GM19351 (cell line): ENCODE results near the gene FRMD4A.

Experiments
- ATAC-seq: cut with Tn5 transposase; IDR thresholded peaks from one replicate; pipeline ENCODE4 v1.9.1; 2021; ENCODE audit warnings: mild to moderate bottlenecking, moderate library complexity; ENCODE audit not compliant: unreplicated experiment

FRMD4A gene

DNA sequence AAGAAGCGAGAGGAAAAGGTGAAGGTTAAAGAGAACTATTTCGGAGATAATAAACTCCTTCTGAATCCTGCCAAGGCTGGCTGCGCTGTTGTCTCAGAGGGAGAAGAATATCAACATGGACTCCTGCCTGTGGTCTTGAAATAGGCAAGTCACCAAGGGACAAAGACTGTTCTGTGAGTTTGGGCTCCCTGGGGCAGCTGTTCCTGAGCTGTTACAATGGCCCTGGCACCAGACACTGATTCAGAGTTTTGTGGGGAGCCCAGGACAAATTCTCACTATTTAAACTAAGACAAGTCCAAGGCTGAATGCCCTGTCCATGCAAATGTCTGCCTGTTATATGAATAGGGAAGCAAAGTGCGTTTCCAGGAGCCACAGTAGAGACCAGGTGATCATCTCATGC, 662.6 kb downstream of the FRMD4A start:
- ATAC-seq: no peak

DNA sequence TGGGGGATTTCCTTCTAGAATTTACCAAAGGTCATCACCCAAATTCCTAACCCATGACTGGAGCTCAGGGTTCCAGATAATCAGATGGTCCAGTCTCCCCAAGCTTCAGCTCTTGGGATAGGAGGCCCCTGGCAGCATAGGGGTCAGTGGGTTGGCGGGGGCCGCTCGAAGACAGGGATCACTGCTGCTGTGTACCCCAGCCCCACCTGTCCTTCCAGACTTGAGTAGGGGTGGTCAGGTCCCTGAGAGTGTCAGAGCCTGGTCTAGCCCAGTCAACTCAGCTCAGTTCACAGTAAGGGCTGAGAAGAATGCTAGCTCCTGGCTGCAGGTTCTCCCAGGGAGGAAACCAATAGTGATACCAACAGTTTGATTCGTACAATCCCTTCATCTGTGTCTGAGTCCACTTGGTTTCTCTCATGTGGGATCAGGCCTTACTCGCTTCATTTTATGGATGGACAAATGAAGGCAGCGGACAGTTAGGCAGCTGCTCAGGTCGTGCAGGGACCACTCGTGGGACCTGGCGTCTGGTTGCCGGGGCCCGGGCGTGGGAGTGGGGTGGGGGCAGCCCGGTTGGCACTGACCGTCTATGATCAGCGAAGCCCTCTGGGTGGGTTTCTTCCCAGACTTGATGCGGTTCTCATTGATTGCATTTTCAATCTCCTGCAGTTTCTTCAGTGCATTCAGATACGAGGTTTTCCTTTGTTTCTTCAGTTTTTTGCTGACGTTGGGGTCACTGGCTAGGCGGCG, 665.0 kb downstream of the FRMD4A start:
- no peak for ATAC-seq

DNA sequence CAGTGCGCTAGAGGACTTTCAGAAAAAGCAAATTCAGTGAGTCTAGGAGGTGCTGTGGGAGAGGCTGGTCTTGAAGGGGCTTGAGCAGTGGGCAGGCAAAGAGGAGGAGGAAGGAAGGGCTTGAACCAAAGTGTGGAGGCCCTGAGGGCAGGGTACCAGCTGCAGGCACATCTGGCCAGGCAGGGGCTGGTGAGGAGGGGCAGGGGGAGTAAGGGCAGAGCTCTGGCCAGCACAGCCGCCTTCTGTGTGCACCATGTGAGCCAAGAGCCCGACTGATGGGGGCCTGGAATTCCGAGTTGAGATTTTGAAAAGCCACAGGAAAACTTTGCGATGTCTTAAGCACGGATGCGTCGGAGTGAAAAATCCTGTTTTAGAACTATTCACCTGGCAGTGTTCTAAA, 669.5 kb downstream of the FRMD4A start:
- ATAC-seq: no peak

DNA sequence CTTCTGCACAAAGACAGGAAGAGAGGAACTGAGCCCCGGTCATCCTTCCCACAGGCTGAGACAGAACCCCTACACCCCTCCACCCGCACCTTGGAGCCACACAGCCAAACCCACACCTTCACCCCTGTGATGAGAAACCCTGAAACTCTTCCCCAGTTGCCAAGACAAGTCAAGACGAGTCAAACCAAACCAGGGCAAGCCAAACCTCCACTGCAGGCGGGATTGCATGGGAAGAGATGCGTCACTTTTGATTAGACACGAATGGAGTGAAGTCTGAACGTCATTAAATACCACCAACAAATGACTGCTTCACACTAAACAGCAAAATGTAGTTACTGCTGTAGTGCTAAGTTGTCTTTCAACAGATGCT, 670.2 kb downstream of the FRMD4A start:
- no peak for ATAC-seq

DNA sequence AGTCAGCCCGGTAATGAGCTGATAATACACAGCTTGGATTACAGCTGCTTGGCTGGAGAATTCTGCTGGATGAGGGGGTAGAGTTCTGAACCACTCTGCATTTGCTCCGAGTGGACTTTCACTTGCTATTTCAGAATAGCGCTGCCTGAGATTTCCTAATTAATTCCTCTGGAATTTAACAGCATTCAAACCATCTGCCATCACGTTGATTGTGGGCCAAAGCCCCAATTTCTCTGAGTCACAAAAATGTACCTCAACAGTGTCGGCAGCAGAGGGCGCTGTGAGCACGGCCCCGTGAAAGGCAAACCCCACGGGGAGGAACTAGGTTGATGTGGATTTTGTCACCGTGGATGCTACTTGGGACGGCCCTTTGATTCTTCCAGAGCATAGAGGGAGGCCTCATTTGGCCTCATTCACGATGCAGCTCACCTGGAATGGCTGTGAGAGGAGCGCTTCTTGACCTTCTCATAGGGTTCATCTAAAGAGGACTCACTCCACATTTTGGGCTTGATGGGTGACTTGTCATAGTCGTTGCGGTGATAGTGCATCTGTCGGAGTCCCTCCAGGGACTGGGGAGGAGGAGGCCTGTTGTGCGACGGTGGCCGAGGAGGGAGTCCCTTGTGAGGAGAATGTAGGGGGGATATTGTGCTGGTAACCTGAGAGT, 670.7 kb downstream of the FRMD4A start:
- no peak for ATAC-seq

DNA sequence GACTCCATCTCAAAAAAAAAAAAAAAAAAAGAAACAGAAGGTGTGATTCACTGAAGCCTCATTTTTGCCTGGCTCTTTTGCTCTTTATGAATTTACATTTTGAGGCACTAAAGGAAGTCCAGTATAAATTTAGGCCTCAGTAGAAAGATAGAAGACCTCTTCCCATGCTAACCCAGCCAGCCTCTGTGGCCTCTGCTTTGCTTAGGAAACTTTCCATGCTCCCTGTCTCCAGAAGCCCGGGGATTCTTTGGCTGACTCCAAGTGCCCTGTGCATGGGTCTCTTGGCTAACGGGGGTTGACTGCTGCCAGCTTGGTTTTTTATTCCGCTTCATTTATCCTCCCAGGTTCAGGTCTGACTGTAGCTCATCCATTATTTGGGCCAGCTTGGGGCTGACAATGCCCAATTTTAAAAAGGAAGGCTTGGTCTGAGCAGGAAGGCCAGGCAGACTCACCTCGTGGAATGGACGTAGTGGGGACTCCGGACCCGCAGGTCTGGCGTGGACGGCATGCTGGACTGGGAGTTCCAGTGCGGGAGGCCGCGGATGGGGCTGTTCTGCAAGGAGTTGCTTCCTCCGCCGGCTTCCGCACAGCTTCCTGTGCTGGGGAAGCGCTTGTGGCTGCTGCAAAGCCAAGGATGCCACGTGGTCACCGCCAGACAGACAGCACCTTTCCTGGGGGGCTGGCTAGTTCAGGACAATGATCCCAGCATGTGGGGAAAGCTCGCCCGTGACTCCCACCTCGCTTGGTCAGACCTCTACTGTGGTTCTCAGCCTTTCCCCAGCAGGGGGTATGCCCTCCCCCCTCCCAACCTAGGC, 671.6 kb downstream of the FRMD4A start:
- no peak for ATAC-seq

DNA sequence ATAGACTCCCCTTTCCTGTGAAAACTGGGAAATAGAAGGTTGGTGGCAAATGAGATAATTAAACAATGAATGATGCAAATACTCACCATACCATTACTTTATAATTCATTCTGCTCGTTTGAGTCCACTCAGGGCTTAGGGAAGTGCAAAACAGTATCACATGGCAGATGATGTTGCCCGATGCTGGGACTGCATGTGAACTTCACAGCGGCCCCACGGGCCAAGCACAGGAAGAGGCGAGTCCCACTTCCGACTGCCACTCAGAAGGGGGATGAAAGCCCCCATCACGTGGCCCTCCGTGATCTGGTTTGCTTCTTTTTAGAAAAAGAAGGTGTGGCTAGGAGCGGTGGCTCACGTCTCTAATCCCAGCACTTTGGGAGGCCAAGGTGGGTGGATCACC, 672.5 kb downstream of the FRMD4A start:
- ATAC-seq: no peak

DNA sequence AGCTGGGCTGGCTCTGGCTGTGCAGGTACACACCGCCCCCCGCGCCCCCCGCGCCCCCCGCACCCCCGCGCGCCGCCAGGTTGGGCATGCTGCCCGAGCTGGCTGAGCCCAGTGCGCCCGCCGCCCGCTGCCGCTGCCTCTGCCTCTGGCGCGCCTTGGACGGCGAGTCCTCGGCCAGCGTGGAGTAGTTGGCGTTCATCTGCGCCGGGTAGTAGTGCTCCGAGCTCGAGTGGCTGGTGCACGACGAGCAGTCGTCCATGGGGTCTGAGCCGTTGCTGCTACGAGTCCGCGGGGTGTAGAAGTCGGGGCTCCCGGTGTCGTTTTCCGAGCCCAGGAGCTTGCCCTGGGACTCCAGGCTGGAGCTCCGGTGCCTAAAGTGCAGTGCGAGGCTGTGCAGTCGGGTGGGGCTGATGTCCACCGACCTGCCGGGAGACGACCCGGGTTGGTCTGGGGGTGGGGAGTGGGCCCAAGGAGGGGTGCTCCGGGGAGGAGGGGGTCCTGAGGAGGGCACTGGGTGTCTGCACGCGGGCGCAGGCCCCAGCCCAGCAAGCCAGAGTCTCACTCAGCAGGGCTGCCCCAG, 673.5 kb downstream of the FRMD4A start:
- ATAC-seq: no peak

DNA sequence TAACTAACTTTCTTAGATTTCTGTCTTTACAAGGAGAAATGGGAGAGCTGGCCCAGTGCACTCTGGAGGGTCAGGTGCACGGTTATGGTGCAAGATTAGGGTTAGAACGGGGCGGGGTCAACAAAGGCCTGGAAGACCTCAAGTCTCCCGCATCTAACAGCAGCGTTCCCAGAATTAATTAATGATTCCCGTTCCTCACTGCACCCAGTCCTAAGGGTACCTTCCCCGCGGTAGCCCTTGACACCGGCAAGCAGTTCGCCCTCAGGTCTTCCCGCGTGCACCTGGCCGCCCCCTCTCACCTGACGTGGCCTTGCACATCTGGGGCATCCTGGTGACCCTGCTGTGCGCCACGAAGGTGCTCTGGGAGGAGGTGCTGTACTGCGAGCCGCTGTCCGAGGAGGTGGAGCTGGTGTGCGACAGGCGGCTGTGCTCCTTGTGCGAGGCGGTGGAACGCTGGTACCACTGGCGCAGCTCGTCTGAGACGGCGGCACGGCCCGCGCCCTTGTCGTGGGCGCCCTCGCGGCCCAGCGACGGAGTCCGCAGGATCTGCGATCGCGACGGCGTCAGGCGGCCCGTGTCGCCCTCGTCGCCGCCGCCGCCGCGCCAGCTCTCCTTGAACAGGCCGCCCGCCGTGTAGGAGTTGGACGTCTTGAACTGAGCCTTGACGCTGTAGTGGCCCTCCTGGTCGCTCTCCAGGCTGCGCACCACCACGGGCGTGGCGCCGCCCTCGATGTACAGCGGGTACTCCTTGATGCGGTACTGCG, 674.2 kb downstream of the FRMD4A start:
- ATAC-seq: no peak

DNA sequence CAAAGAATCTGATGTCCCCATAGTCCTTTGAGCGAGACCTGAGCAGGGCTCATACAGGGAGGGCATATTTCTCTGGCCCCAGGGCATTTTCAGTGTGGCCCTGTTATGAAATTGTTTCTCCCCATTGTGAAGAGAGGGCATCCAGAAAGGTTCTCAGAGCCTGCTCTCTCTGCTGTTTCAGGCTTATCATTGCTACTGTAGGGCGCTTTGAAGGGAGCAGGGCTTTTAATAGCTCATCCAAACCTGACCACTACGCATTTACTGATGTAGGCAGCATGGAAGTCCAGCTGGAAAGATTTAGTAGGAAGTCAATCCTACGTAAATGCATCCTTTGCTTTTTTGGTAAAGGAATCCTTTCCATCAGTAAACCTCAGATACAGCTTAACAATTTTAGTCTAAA, 675.9 kb downstream of the FRMD4A start:
- no peak for ATAC-seq

DNA sequence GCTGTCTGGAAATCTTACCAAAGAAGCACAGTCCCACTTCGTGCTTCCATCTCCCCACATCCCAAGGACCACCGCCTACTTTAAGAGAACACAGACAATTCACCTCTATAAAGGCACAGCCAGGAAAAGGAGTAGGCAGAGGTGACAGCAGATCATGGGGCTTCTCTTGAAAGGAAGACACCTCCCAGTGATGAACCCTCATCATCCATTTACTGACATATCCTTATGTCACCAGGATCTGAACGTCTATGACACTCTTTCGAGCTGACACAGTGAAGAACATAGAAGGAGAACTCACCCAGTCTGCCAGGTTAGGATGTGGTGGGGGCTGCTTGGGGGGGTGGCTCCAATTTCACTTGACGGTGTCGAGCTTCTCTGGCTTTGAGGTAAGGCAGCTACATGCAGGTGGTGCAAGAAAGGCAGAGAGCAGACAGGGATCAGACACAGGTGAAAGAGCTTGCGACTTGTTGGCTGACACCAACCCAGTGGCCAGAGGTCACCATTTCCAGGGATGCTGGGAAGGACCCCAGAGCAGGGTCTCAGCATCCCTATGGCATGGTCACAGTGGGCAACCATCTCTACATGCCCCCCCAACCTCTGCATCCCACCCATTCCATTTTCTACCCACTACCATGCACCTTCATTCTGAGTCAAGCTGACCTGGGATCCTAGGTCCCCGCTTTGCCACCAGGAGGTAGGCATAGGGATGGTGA, 676.5 kb downstream of the FRMD4A start:
- no peak for ATAC-seq

DNA sequence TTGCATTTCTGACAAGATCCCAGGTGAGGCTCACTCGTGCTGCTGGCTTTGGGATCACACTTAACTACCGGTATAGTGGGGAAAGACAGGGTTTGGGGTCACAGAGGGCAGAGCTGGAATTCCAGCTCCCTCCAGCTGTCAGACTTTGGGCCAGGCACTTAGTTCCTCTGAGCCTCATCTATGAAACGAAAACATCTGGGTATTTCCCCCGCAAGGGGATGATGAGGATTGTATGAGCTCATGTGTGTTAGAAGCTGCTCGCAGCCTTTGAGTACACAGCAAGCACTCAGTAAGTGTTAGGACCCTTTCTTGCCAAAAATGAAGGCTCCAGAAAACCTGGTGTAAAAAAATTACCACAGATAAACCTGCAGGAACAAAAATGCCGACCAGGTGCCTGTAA, 677.9 kb downstream of the FRMD4A start:
- no peak for ATAC-seq

DNA sequence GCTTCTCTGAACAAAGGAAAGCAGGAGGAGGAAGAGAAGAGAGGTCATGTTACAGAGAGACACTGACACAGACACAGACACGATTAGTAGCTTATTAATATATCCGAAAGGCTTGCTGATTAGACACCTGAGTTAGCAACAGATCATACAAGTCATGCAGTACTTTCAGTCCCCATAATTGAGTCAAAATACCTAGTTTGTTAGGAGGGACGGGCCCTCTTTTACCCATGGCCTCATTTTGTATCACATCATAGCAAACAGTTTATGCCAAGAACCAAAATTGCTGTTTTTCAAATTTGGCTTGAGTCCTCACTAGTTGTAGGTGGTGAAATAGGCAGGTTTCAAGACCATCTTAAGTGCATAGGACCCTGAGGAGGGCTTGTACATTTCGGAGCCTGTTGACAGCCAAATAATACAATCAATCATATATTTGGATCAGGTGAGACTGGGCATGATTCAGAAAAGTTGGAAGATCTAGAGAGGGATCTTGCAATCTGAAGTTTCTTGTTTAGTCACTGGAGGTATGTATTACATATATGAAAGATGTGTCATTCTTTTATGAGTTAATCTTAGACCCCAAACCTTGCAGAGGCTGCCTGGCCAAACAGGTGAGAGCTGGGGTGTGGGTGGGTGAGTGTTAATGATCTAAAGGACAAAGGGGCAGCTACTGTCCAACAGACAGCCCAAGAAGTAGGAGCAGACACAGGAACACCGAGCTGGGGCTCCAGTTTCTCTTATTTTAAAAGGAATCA, 678.6 kb downstream of the FRMD4A start:
- ATAC-seq: no peak

DNA sequence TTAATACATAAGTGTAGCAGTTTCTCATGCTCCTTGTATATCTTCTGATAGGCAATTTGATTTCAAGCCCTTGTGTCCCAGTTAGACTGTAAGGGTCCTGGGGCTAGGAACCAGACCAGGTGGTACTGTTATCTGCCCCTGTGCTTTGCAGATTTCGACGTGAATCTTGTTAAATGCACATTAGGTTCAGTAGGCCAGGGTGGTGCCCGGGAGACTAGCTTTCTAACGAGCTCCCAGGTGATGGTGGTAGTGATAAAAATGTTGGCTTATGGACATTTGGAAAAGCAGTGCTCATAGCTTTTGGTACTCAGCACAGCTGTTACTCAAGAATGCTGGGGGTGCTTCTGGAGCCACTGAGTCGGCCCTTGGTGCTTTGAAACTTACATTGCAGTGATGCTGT, 679.8 kb downstream of the FRMD4A start:
- ATAC-seq: no peak

DNA sequence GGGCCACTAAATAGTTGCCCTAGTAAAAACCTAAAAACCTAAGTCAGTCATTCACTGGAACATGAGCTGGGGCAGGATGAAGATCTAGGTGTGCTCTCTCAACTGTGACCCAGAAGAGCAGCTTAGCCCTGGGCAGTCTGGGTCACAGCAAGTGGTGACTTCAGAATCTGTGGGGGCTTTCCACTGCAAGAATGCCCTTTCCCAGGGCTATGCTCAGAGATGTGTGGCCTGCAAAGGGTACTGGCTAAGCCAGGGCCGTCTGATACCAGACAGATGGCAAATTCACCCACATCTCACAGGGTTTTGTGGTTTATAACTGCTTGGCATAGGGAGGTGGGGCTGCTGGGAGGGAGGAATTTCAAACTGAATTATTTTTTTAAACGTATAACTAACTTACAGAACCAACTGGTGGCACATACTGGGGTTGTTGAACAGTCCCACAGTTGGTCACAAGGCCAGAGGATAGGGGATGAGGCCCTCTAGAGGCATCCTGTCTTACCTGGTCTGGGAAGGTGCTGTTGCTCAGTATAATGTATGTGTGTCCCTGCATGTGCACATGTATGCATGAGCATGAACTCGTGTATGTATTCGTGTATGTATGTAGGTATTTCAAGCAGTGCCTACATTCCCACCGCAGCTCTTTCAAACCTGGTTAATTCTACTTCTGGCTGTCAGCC, 680.7 kb downstream of the FRMD4A start:
- ATAC-seq: no peak

DNA sequence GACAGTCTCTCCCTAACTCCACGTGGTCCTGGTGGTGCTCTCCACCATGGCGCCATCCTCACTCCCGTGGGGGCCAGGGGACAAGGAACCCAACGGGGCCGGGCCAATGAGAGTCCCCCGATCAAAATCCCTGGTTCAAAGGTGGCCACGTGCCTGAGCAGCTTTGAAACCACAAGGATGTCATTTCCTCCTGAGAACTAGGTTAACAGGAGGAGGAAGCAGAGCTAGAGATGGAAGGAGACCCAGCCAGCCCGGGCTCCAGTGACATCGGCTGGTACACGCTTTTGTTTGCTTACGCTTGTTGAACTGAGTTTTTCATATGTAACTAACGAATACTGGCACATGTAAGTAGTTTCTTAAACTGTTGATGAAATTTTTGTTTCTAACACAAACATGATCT, 682.3 kb downstream of the FRMD4A start:
- no peak for ATAC-seq

DNA sequence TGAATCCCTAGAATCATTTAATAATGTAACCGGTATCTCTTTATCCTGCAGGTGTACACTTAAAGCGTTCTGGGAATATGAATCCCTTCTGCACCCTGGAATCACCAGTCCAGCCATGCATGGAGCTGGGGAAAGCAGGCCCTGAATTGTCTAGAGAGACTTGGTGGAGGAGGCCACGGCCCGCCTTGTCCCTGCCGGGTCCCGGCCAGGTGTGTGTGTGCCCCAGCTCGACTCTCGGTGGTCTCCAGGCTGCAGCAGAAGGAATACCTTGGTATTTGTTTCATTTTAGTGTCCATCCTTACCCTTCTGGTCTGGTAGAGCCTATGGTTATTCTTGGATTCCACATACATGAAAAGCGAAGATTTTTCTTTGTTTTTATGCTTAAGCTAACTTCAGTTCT, 685.9 kb downstream of the FRMD4A start:
- ATAC-seq: no peak

DNA sequence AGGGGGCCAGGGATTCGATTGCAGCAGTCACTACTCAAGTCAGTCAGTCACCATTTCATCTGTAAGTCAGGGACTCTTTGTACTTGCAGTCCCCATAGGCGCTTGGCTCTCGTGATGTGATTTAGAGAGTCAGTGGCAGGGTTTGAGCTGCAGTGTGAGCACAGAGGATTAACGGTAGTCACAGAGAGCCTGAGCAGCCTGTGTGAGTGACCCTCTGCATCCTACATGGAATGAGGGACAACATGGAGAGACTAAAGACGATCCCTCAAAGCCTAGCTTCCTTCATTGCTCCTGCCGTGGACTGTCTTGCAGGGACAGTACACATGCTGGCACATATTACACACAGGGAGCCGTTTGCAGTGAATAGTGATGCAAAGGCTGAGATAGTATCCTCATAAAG, 687.7 kb downstream of the FRMD4A start:
- ATAC-seq: no peak

DNA sequence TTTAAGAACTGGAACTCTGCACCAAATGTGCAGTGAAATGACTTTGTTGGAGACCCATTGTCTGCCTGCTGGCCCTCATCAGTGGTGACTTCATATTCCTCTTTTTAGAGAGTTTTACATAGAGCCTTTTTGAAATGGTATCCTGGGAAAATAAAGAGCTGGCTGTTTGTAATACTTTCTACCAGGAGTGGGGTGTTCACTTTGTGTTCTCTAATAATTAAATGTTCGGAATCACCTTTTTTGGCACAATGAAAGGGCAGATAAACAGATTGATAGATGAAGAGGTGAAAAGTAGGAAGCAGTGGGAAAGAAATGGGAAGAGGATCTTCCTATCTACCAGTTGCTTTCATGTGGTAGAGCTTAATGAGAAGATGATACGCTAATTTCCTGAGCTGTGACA, 688.4 kb downstream of the FRMD4A start:
- no peak for ATAC-seq
